Fibroblast of skin of scalp (primary cell): ENCODE data around the gene GABARAPL2. TPM values are rescaled to one million over a fixed set of nuclear protein-coding genes. Genes with fewer than 3 reads are reported as not detected.
A peak's percentile ranks its signal among the peaks of the same experiment; 100 is the strongest.
"Not testable (repeated sequence)": the region's sequence is repeated elsewhere in the genome, so short reads cannot be mapped to it uniquely, and the experiment has no call there.

ENCODE experiments used
- DNase-seq: peaks from one replicate; pipeline ENCODE4 v3.0.0-alpha.2; 2013
- polyA plus RNA-seq, 2 experiments: library from polyadenylated mRNA; unstranded; fragments of 120-200 nt; gene quantifications; one replicate each; pipeline ENCODE4 v1.2.1, GENCODE V29; 2013; ENCODE audit not compliant: insufficient read length in 2 of 2

Gene GABARAPL2
- polyA plus RNA-seq (2013, experiment 1 of 2; ENCODE audit: insufficient read length): 75.7 TPM
- polyA plus RNA-seq (2013, experiment 2 of 2; ENCODE audit: insufficient read length): 79.0 TPM

DNA sequence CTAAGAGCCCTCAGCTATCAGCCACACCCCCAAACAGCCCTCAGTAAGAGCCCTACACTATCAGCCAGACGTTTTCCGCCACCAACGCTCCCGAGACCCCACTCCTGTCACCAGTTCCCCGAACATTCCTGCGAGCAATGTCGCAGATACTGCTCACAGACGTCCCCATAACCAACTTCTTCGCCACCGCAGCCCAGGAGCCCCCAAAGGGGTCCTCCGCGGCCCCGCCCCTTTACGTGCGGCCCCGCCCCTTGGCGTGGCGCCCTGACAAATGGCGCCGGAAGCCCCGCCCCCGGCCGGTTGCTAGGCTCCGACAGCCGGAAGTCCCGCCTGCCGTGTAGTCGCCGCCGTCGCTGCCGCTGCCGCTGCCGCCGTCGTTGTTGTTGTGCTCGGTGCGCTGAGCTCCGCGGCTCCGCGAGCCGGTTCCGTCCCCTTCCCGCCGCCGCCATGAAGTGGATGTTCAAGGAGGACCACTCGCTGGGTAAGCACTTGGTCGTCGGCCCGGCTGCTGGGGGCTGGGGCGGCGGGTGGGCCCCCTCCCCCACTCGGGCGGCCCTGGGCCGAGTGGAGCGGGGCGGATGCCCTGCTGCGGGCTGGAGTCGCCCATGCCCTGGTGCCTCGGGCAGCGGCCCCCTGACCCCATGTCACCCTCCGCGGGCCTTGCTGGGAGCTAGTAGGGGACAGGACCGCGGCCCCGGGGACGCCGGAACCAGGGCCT, at the start of gene GABARAPL2:
Gene GABARAPL2 (plus strand): TSS at position 340 of the 718 bp plus-strand sequence. CDS start 108 bp downstream, at position 448.
- peak; percentile 78 for DNase-seq

- DNase-seq: no peak
Observed at GRCh38 chr16:75519175-75519574, 47.0 kb upstream of the GABARAPL2 start.

- no peak for DNase-seq
Observed at GRCh38 chr16:75526032-75526790, 40.0 kb upstream of the GABARAPL2 start.

DNA sequence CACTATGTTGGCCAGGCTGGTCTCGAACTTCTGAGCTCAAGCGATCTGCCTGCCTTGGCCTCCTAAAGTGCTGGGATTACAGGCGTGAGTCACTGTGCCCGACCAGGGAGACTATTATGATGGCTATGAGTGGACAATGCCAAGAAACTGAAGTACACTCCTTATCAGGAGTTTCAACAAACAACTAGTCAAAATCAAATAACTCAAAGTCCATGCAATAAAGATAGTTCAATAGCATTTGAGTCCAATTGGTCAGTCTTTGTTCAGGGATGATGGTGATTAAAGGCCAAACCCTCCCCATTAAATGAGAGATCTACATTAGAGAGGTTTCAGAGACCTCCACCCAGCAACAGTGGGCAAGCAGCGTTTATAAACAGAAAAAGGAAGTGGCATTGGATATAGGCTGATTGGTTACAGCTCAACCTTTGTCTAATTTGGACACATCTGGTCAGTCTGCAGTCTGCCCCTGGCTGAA, 38.3 kb upstream of the GABARAPL2 start:
- no peak for DNase-seq

- DNase-seq: no peak
Observed at GRCh38 chr16:75529056-75529905, 36.9 kb upstream of the GABARAPL2 start.

DNA sequence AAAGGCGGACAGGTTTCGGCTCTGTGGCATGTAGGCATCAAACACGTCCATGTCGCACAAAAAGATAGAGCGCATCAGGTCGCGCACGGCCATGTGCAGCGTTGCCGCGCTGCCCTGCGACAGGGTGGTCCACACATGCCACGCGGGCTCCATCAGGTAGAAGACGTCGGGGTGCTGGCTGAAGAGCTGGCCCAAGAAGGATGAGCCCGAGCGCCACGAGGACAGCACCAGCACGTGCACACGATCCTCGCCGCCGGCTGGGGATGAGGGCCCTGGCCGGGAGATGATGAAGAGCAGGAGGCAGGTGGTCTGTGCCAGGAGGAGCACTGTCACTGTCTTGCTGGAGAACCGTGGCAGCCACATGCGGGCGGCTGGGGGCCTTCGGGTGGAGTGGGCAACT, 36.2 kb upstream of the GABARAPL2 start:
- no peak for DNase-seq

DNA sequence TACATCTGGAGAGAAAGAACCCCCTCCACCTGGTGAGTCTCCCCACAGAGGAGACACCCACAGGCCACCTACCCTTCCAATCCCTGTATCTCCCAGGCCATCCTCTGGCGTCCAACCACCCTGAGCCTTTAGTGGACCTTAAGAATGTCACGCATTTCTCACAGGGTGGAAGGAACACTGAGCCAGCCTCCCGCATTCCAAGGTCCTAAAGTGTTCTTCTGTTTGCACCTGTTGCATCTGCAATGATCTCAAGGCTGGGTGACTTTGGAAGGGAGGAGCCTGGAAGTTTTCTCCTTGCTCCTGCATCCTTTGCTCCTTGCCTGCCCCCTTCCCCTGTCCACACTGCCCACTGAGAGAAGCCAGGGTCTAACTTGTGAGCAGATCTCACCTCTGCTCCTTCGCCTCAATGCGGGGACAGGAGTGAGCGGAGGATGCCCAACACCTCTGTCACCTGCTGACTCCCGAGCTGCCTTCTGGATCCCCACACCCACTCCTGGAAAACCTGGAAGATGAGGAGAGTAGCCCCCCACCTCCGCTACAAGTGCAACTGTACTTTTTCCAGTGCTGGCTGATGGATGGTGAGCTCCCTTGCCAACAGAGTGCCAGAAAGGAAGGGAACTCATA, 33.9 kb upstream of the GABARAPL2 start:
- DNase-seq: no peak

GRCh38 chr16:75532791-75533190, 33.4 kb upstream of the GABARAPL2 start:
- no peak for DNase-seq

DNA sequence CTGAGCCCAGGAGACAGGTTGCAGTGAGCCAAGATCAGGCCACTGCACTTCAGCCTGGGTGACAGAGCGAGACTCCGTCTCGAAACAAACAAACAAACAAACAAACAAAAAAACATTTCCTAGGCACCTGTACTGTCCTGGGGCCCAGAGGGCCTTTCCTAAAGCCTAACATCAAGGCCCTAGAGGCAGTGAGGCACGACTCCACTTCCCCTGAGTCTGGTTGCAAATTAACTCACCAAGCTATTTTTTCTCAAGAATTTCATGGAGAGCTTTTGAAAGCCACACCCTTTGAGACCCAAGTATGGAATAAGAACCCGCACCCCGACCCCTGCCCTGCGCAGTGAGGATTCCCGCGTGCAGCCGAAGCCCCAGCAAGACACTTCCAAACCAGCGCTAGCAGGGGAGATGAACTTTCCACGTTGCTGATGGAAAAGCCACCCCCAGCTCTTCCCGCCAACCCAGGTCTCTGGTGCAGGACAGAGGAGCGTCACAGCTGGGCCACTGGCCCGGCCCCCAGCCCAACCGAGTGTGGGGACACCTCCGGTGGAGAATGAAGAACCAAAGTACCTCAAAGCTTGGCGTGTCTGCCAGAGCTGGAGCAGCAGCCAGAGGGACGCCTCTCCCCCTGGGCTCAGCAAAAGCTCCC, 31.5 kb upstream of the GABARAPL2 start:
- DNase-seq: no peak

GRCh38 chr16:75535211-75535843, 30.9 kb upstream of the GABARAPL2 start:
- DNase-seq: no peak

DNA sequence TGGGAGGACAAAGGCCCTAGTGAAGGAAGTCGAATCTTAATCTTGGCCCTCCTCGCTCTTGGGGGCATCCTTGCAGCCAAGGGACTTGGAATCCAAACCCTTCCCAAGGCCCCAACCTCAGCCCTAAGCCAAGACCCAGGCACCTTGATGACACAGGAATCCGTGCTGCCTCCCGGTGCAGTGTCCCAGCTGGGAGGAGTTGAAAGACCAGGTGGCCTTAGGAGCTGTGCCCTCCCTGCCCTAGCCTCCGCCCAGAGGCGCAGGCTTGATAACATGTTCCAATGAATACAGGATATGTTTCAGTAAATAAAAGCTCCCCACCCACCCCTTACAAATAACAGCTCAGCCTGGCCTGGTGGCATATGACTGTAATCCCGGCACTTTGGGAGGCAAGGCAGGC, 30.3 kb upstream of the GABARAPL2 start, which contains the start of gene CHST5:
Gene CHST5 (minus strand): TSS at position 208 of the 400 bp plus-strand sequence. CDS start 5,724 bp downstream, outside the sequence.
- DNase-seq: no peak

- DNase-seq: no peak
Observed at GRCh38 chr16:75537776-75538175, 28.4 kb upstream of the GABARAPL2 start.

DNA sequence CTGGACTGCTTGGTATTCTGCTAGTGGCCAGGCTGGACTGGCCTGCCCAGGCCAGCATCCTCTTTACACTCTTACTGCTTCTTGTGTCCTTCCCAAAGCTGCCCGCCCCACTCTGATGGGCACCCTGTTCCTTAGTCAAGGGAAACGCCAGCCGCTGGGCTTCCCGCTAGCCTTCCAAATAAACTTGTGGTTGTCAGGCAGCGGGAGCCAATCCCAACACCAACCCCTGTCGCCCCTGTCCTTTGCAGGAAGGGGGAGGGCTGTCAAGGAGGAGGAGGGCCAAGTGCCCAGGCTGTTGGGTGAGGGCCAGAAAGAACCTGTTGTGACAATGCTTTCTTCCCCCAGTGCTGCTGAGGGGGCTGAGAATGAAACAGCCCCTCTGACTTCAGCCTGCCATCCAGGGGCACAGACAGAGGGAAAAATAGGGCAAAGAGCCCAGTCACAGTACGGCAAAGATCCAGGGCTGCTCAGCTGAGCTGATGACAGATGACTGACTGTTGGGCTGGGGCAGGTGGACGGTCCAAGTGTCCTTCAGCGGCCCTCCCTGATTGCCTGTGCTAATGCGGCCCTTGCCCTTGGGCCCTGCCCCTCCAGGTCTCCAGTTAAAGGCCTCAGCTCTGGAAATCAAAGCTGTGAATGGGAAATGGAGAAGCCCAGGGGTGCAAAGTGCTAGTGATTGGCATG, 27.2 kb upstream of the GABARAPL2 start:
- not testable (repeated sequence) for DNase-seq

DNA sequence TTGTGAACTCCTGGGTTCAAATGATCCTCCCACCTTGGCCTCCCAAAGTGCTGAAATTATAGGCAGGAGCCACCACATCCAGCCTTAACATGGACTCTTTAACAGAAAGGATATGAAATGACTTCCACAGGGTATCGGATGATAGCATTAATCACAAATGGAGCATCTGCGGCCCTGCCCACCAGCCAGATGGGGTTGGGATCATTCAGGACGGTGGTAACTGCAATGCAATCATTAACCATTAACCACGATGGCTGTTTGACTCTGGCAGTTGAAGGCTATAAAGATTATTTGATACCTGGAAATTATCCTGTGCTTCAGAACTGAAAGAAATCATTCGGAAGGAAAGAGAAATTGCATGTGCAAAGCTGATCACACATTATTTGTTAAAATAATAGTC, 24.9 kb upstream of the GABARAPL2 start:
- DNase-seq: no peak

DNA sequence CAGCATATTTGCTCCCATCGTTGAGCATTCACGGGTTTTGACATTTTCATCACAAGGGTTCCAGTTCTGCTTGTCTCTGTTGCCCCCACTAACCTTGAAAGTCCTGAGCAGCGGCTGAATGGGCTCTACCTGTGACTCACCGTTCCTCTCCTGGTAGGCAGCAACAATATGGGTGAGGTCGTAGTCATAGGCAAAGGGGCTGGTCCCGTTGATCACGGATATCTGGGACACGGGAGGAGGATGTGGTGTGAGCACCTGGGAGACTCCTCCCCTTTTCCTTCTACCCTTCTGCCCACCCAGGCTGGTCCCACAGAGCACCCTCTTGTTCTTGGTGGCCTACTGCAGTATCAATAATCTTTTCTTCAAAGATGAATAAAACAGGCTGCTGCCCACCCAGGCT, 23.7 kb upstream of the GABARAPL2 start:
- not testable (repeated sequence) for DNase-seq

DNA sequence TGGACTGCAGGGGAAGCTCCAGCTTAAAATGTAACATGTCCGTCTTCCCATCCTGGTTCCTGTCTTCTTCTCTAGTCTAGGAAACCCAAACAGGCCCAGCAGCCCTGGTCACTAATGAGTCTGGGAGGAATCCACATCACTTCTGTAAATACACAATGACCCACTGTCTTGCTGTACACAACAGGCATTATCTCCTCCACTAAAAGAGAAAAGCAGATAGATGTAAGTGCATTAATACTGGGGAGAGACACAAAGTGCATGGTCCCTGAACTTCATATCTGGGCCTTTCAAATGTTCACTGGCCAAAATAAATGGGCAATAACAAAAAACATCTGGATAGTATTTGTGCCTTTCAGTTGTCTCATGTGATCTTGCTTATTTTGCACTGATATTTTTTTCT, 20.3 kb upstream of the GABARAPL2 start:
- DNase-seq: not testable (repeated sequence)

GRCh38 chr16:75546293-75546692, 19.9 kb upstream of the GABARAPL2 start:
- no peak for DNase-seq

DNA sequence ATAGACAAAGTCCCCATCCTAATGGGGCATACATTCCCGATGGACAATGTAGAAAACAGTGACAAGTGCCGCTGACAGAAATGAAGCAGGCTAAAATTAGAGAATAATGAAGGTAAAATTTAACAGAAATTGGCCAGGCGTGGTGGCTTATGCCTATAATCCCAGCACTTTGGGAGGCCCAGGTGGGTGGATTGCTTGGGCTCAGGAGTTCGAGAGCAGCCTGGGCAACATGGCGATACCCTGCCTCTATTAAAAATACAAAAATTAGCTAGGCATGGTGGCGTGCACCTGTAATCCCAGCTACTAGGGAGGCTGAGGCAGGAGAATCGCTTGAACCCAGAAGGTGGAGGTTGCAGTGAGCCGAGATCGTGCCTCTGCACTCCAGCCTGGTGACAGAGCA, 17.7 kb upstream of the GABARAPL2 start:
- not testable (repeated sequence) for DNase-seq

GRCh38 chr16:75550211-75550662, 15.9 kb upstream of the GABARAPL2 start:
- peak; percentile 12 for DNase-seq

- no peak for DNase-seq
Observed at GRCh38 chr16:75552951-75553350, 13.2 kb upstream of the GABARAPL2 start.
